GM21737 (cell line): ENCODE results near the gene SNRPN.
"Not testable (repeated sequence)": the region's sequence is repeated elsewhere in the genome, so short reads cannot be mapped to it uniquely, and the experiment has no call there.

Experiments
- ATAC-seq: cut with Tn5 transposase; IDR thresholded peaks from one replicate; pipeline ENCODE4 v1.9.1; 2021; ENCODE audit warnings: mild to moderate bottlenecking, moderate library complexity; ENCODE audit not compliant: unreplicated experiment

Gene SNRPN

DNA sequence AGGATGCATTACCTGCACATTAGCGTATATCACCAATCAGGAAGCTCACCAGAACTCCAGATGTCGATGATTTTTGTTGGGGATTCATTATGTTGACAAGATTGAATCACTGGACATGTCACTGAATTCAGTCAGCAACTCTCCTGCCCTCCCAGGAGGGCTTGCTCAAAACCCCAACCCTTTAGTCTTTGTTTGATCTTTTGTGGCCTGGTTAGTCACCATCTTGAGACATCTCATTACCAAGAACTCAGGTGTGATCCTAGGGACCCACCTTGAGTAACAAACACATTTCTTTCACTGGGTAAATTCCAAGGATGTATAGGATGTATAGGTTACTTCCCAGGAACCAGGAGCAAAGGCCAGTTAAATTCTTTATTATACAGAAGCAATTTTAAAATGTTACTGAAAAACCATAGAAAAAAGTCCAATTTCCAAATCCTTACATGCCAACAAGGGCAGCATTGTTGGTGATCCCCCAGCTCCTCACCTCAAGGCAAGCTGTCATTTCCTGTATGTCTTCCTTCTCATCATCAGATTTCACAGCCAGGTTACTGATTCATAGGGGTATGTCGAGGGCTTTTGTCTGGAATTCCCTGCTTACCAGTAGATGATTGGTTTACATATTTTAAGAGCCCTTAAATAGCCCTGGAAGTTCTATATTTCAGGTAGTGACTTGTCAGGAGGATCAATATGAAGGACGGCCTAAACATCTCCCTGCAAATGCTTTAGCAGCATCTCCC, 11.7 kb downstream of the SNRPN start:
- ATAC-seq: no peak

DNA sequence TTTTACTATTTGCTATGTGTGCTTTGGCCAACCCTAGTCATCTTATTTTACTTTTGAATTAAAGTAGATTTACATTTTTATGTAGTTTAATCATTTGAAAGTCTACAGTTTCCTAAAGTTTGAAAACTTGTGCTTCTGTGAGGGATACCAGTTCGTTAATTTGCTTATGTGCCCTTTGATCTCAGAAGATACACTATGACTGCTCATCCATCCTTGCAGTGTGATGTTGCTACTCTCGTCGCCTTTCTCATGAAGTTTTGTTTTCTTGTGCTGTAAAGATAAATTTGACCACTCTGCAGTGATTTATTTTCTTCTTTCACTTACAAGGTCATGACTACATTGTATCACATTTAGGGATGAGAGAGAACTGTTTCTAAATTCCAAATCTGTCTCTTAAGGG, 16.3 kb downstream of the SNRPN start:
- no peak for ATAC-seq

DNA sequence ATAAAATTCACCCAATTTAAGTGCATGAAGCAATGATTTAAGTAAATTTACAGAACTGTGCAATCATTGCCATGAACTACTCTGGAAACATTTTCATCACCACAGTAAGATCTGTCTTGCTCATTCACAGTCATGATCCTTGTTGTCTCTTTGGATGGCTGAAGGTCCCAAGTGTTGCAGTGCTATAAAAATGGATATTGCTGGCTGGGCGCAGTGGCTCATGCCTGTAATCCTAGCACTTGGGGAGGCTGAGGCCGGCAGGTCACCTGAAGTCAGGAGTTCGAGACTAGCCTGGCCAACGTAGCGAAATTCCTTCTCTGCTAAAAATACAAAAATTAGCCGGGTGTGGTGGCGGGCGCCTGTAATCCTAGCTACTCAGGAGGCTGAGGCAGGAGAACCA, 17.0 kb downstream of the SNRPN start:
- no peak for ATAC-seq

DNA sequence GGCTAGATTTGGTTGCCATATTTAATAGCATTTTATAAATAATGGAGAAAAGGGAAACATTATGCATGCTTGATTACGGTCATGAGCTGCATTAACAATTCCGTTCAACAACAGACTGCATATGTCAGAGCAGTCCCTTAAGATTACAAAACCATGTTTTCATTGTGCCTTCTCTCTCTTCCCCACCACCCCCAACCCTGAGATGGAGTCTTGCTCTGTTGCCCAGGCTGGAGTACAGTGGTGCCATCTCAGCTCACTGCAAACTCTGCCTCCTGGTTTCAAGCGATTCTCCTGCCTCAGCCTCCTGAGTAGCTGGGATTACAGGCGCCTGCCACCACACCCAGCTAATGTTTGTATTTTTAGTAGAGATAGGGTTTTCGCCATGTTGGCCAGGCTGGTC, 17.9 kb downstream of the SNRPN start:
- ATAC-seq: not testable (repeated sequence)

DNA sequence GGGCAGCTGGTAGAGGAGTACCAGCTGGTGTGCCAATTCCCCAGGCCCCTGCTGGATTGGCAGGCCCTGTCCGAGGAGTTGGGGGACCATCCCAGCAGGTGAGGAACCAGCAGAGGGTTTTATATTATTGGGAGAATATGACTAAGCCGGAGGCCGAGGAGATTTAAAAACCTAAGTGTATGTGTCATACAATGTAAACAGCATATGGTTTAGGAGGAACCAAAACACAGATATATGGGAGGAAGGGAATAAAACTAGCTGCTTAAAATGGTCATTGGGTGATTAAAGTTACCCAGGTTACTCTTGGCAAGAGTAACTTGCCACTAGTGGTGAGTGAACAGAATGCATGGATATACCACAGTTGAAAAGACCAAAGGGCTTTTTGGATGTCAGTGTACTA, 22.1 kb downstream of the SNRPN start:
- no peak for ATAC-seq

DNA sequence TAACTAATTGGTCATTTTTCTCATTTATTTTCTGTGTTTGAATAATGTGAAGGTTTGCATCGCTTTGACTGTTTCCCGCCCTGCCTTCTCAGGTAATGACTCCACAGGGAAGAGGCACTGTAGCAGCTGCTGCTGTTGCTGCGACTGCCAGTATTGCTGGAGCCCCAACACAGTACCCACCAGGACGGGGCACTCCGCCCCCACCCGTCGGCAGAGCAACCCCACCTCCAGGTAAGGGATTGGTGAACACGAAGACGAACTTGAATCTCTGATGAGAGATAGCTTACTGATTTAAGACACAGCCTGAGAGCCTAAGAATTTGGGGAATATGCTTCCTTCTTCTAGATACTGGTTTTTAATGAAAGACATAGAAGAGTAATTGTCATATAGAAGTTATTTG, 22.9 kb downstream of the SNRPN start:
- ATAC-seq: no peak

DNA sequence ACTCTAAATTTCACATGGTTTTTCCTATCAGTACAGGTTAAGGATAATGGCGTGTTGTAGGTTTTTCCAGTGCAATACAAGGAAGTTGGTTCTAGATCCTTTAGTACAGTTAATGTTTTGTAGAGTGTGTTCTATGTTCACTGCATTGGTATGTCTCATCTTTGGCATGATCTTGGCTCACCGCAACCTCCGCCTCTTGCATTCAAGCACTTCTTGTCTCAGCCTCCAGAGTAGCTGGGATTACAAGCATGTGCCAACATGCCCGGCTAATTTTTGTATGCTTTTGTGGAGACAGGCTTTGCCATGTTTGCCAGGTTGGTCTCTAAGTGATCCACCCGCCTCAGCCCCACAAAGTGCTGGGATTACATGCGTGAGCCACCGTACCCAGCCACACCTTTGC, 30.4 kb downstream of the SNRPN start:
- ATAC-seq: no peak

DNA sequence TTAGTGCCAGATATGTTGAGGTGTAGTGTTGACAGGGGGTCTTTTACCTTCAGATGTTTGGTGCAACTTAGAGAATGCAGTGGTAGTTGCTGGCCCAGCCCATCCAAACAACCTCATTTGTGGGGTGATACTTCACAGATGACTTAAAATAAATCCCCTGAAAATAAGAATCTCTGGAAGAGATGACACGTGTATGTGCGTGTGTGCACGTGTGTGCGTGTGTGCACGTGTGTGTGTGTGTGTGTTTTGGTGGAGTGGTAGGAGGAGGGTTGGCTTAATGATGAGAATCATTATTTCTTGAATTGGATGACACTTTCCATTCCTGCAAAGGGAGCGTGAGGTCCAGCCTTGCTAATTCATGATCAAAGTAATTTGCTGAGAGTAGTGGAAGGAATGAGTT, 31.9 kb downstream of the SNRPN start:
- no peak for ATAC-seq

DNA sequence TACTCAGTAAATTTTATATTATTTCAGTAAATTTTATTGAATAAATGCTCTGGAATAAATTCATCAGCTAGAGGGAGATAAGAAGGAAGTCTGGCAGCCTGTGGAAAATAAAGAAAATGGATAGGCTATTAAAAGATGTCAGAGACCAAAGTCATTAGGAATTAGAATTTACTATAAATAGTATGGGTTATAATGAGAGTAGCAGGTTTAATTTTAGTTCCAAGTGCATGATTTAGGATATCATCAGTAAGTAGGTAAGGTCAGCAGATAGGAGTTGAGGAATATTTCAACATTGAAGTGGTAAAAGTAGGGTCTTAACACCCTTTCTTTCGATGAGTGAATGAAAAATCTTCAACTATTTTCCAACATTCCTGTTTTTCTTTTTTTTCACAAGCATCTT, 64.6 kb downstream of the SNRPN start:
- ATAC-seq: no peak

DNA sequence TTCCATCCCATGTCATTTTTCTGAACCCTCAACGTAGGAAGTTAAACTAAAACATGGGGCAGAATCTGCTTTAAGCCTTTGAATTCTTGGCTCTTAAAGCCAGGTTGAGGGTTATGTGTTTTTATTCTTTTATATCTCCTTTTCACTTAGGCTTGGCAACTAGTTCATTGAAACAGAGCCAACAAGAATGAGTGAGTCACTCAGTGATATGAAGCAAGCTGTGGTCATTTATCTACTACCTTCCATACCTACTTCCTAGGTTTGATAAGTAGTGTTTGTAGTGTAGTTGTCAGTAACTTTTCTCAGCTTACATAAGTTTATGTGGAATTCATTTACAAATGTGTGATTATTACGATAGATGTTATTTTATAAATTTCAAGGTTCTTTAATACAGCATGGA, 67.4 kb downstream of the SNRPN start:
- ATAC-seq: no peak
